Peyer's patch (tissue), 4 donors: ENCODE data around the gene CREB3. TPM values are rescaled to one million over a fixed set of nuclear protein-coding genes. Genes with fewer than 3 reads are reported as not detected.

Experiments
- DNase-seq, 3 donors: peaks; one replicate each; pipeline ENCODE4 v3.0.0-alpha.2; 2017 to 2019
- H3K27ac ChIP-seq, 4 donors: fragments of 200-600 bp; sonication (generic); one replicate each; pipeline ENCODE4 v1.5.1; 2016 to 2019
- H3K27me3 ChIP-seq, 2 donors: fragments of 200-600 bp; sonication (generic); one replicate each; pipeline ENCODE4 v1.5.1; 2019
- H3K36me3 ChIP-seq, 3 donors: fragments of 200-600 bp; sonication (generic); one replicate each; pipeline ENCODE4 v1.5.1; 2016 to 2019
- H3K4me1 ChIP-seq, 4 donors: fragments of 200-600 bp; sonication (generic); one replicate each; pipeline ENCODE4 v1.5.1; 2016 to 2019
- H3K4me3 ChIP-seq, 4 donors: fragments of 200-600 bp; sonication (generic); 1 replicate in 3 of 4; 2 replicates in 1 of 4; pipeline ENCODE4 v1.5.1; 2016 to 2019; ENCODE audit warnings: mild to moderate bottlenecking in 1 of 4
- H3K9me3 ChIP-seq, 4 donors: fragments of 200-600 bp; sonication (generic); one replicate each; pipeline ENCODE4 v1.5.1; 2016 to 2019; ENCODE audit warnings: mild to moderate bottlenecking in 1 of 4
- CTCF ChIP-seq, 6 experiments: fragments of 450-650 bp in 4 of 6; fragments of 200-600 bp in 2 of 6; sonication (generic) in 1 of 6; IDR thresholded peaks; one replicate each; pipeline ENCODE4 v1.5.1; 2017 to 2019; ENCODE audit warnings: antibody characterized with exemption in 6 of 6, mild to moderate bottlenecking in 3 of 6, moderate library complexity in 1 of 6
- POLR2A ChIP-seq, 2 donors: fragments of 450-650 bp; IDR thresholded peaks; one replicate each; pipeline ENCODE4 v1.5.1; 2017; ENCODE audit warnings: antibody characterized with exemption in 2 of 2, mild to moderate bottlenecking in 2 of 2, moderate library complexity in 2 of 2
- total RNA-seq, 4 donors: library from RNA; depleted of rRNA; stranded (reverse); fragments of >200 nt; gene quantifications; one replicate each; pipeline ENCODE4 v1.1.0, GENCODE V29; 2016

Gene CREB3, protein sequence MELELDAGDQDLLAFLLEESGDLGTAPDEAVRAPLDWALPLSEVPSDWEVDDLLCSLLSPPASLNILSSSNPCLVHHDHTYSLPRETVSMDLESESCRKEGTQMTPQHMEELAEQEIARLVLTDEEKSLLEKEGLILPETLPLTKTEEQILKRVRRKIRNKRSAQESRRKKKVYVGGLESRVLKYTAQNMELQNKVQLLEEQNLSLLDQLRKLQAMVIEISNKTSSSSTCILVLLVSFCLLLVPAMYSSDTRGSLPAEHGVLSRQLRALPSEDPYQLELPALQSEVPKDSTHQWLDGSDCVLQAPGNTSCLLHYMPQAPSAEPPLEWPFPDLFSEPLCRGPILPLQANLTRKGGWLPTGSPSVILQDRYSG
- 10 to 100 TPM; 19.8 to 34.3 (median 28.5) TPM for total RNA-seq

GRCh38 chr9:35732185-35732799 lies at the start of gene CREB3, which contains the start of gene TLN1:
Gene CREB3 (plus strand): TSS chr9:35732666. CDS start chr9:35732773, 107 bp downstream.
Gene TLN1 (minus strand): TSS chr9:35732195. CDS start chr9:35725694, 6,501 bp downstream.
- Histone ChIP-seq H3K4me3 (peak within 1 kb of the TSS; percentile 64 to 92 (median 72)), H3K9me3 (no peaks in the 10 kb centered on the region), H3K36me3 (peaks cover 0 to 29% (median 0%) of the 10 kb centered on the region in 3 donors), H3K27ac (peak within 1 kb of the TSS; percentile 94 to 100 (median 96)), H3K27me3 (no peaks in the 10 kb centered on the region), H3K4me1 (peaks cover 7 to 54% (median 24%) of the 10 kb centered on the region in 4 donors)
- TF ChIP-seq CTCF (IDR thresholded peaks at IDR 0.05) (peak in 1 of 6 experiments; percentile 15), POLR2A (IDR thresholded peaks at IDR 0.05) (peak; percentile 80 to 89)
- DNase-seq, result peak; percentile 96 to 99 (median 98)

DNA sequence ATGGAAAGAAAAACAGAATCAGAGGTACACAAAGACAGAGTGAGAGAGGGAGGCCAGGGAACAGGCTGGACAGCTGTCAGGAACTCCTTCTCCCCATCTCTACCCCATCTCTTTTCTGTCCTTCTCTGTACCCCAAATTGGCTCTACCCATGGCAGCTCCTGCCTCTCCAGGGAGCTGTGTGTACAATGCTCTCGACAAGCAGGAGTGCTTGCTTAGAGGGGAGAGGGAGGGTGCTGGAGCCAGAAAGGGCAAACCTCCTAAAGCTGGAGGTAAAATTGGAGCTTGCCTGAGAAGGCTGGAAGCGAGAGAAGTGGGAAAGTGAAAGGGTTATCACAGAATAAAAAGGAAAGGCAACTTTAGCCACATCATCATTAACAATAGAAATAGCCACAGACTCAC lies 49.1 kb upstream of the CREB3 start:
- Histone ChIP-seq H3K9me3 (no peaks in the 10 kb centered on the region), H3K27ac (peak overlapping the region in 1 of 4 donors; percentile 5), H3K4me3 (no peak overlapping the region), H3K36me3 (peaks cover 0 to 8% (median 0%) of the 10 kb centered on the region in 3 donors), H3K27me3 (no peaks in the 10 kb centered on the region), H3K4me1 (peaks cover 0 to 3% (median 0%) of the 10 kb centered on the region in 4 donors)
- no peak for DNase-seq
- no peak for TF ChIP-seq CTCF (IDR thresholded peaks at IDR 0.05)
- TF ChIP-seq POLR2A (IDR thresholded peaks at IDR 0.05), result no peak

- H3K4me1 ChIP-seq, result peaks cover 0 to 16% (median 0%) of the 10 kb centered on the region in 4 donors
- H3K9me3 ChIP-seq, result no peaks in the 10 kb centered on the region
- peak overlapping the region in 1 of 4 donors; percentile 5 for H3K27ac ChIP-seq
- no peak for DNase-seq
- H3K4me3 ChIP-seq, result peak overlapping the region in 1 of 4 donors; percentile 69
- TF ChIP-seq POLR2A (IDR thresholded peaks at IDR 0.05) (no peak), CTCF (IDR thresholded peaks at IDR 0.05) (no peak)
- H3K27me3 ChIP-seq, result no peaks in the 10 kb centered on the region
- peaks cover 0 to 8% (median 0%) of the 10 kb centered on the region in 3 donors for H3K36me3 ChIP-seq
Observed at GRCh38 chr9:35684921-35685320, 47.5 kb upstream of the CREB3 start.

- no peak for DNase-seq
- Histone ChIP-seq H3K4me1 (peaks cover 0 to 22% (median 0%) of the 10 kb centered on the region in 4 donors), H3K36me3 (peaks cover 0 to 8% (median 0%) of the 10 kb centered on the region in 3 donors), H3K27ac (peak overlapping the region in 1 of 4 donors; percentile 1), H3K27me3 (no peaks in the 10 kb centered on the region), H3K9me3 (no peaks in the 10 kb centered on the region), H3K4me3 (peak overlapping the region in 1 of 4 donors; percentile 69)
- TF ChIP-seq POLR2A (IDR thresholded peaks at IDR 0.05) (no peak), CTCF (IDR thresholded peaks at IDR 0.05) (no peak)
Observed at GRCh38 chr9:35685506-35685905, 47.0 kb upstream of the CREB3 start.

GRCh38 chr9:35686222-35687203 lies 46.0 kb upstream of the CREB3 start:
- no peak for DNase-seq
- no peaks in the 10 kb centered on the region for H3K27me3 ChIP-seq
- no peak for TF ChIP-seq CTCF (IDR thresholded peaks at IDR 0.05)
- TF ChIP-seq POLR2A (IDR thresholded peaks at IDR 0.05), result no peak
- peaks cover 0 to 23% (median 0%) of the 10 kb centered on the region in 4 donors for H3K4me1 ChIP-seq
- H3K9me3 ChIP-seq, result no peaks in the 10 kb centered on the region
- H3K27ac ChIP-seq, result peak overlapping the region in 1 of 4 donors; percentile 89
- peak overlapping the region in 1 of 4 donors; percentile 69 for H3K4me3 ChIP-seq
- peaks cover 0 to 8% (median 0%) of the 10 kb centered on the region in 3 donors for H3K36me3 ChIP-seq
